Activated naive CD4-positive, alpha-beta T cell treated with anti-CD3 and anti-CD28 coated beads, Interleukin-2, amount 10 ng/mL, durations not matched to agents 7 days and 5 days (primary cell): ENCODE data around the gene LGALS3.

ENCODE experiments used
- CTCF ChIA-PET: fragments of 350-600 bp; sonication (Branson Sonifier 250); formaldehyde crosslinking; loops from one replicate; lab custom pipeline; 2021; ENCODE audit warnings: antibody characterized with exemption; lab: Charles Lee
- DNase-seq: peaks from one replicate; pipeline ENCODE4 v3.0.0-alpha.2; 2020
- H3K27ac Mint-ChIP-seq: one replicate; pipeline ENCODE4 v1.8.0; 2021; ENCODE audit warnings: mild to moderate bottlenecking, moderate library complexity, mixed read lengths
- H3K27me3 Mint-ChIP-seq: one replicate; pipeline ENCODE4 v1.8.0; 2021; ENCODE audit warnings: mild to moderate bottlenecking, mixed read lengths
- H3K36me3 Mint-ChIP-seq: one replicate; pipeline ENCODE4 v1.8.0; 2021; ENCODE audit warnings: mixed read lengths
- H3K4me1 Mint-ChIP-seq: one replicate; pipeline ENCODE4 v1.8.0; 2021; ENCODE audit warnings: mixed read lengths
- H3K4me3 Mint-ChIP-seq: one replicate; pipeline ENCODE4 v1.8.0; 2021; ENCODE audit warnings: mild to moderate bottlenecking, moderate library complexity, mixed read lengths
- H3K9me3 Mint-ChIP-seq: one replicate; pipeline ENCODE4 v1.8.0; 2021; ENCODE audit warnings: mixed read lengths

Gene LGALS3

GRCh38 chr14:55153951-55154350, 24.9 kb downstream of the LGALS3 start:
- Mint-ChIP-seq H3K27ac (no peak overlapping the region), H3K36me3 (peaks cover 68% of the 10 kb centered on the region), H3K9me3 (no peaks in the 10 kb centered on the region), H3K4me1 (peaks cover 2% of the 10 kb centered on the region), H3K4me3 (no peak overlapping the region), H3K27me3 (no peaks in the 10 kb centered on the region)
- CTCF ChIA-PET = no interaction called here
- DNase-seq = no peak

- Mint-ChIP-seq H3K9me3 (no peaks in the 10 kb centered on the region), H3K27ac (no peak overlapping the region), H3K27me3 (no peaks in the 10 kb centered on the region), H3K4me3 (no peak overlapping the region), H3K4me1 (peaks cover 7% of the 10 kb centered on the region), H3K36me3 (peaks cover 59% of the 10 kb centered on the region)
- no peak for DNase-seq
- CTCF ChIA-PET = interaction anchor here (1.6 to 1.8 kb wide), 2 partner anchors 67 to 70 kb away, joined by 5 to 8 read pairs; no protein-coding TSS in a partner anchor
Observed at GRCh38 chr14:55157080-55157479, 28.0 kb downstream of the LGALS3 start.

- no peak overlapping the region for H3K4me3 Mint-ChIP-seq
- CTCF ChIA-PET = interaction anchor here (0.8 to 3.1 kb wide), 4 partner anchors 40 to 70 kb away, joined by 3 to 35 read pairs (median 6); no protein-coding TSS in a partner anchor
- peak overlapping the region; percentile 33 for H3K27ac Mint-ChIP-seq
- H3K9me3 Mint-ChIP-seq = no peaks in the 10 kb centered on the region
- no peaks in the 10 kb centered on the region for H3K27me3 Mint-ChIP-seq
- H3K36me3 Mint-ChIP-seq = peaks cover 61% of the 10 kb centered on the region
- no peak for DNase-seq
- peaks cover 7% of the 10 kb centered on the region for H3K4me1 Mint-ChIP-seq
Observed at GRCh38 chr14:55158412-55158811, 29.4 kb downstream of the LGALS3 start.

GRCh38 chr14:55160989-55161388, 31.9 kb downstream of the LGALS3 start:
- H3K27me3 Mint-ChIP-seq = no peaks in the 10 kb centered on the region
- peaks cover 15% of the 10 kb centered on the region for H3K4me1 Mint-ChIP-seq
- no peak overlapping the region for H3K27ac Mint-ChIP-seq
- DNase-seq = no peak
- peaks cover 56% of the 10 kb centered on the region for H3K36me3 Mint-ChIP-seq
- CTCF ChIA-PET = interaction anchor here (0.6 to 3.1 kb wide), 13 partner anchors 19 to 249 kb away, joined by 3 to 35 read pairs (median 3); no protein-coding TSS in a partner anchor
- no peak overlapping the region for H3K4me3 Mint-ChIP-seq
- no peaks in the 10 kb centered on the region for H3K9me3 Mint-ChIP-seq

- Mint-ChIP-seq H3K4me1 (no peaks in the 10 kb centered on the region), H3K27me3 (no peaks in the 10 kb centered on the region), H3K27ac (no peak overlapping the region), H3K36me3 (peaks cover 46% of the 10 kb centered on the region), H3K4me3 (no peak overlapping the region), H3K9me3 (no peaks in the 10 kb centered on the region)
- no peak for DNase-seq
- CTCF ChIA-PET = no interaction called here
Observed at GRCh38 chr14:55170526-55170925, 41.5 kb downstream of the LGALS3 start.

- H3K4me1 Mint-ChIP-seq = peaks cover 6% of the 10 kb centered on the region
Observed at GRCh38 chr14:55180006-55180405, 51.0 kb downstream of the LGALS3 start.

GRCh38 chr14:55180434-55180833, 51.4 kb downstream of the LGALS3 start:
- H3K36me3 Mint-ChIP-seq = peaks cover 55% of the 10 kb centered on the region
- no peak overlapping the region for H3K4me3 Mint-ChIP-seq
- CTCF ChIA-PET = interaction anchor here (1.2 kb wide), 1 partner anchor 9 kb away, joined by 3 read pairs; no protein-coding TSS in a partner anchor
- no peaks in the 10 kb centered on the region for H3K27me3 Mint-ChIP-seq
- DNase-seq = no peak
- H3K4me1 Mint-ChIP-seq = peaks cover 6% of the 10 kb centered on the region
- H3K9me3 Mint-ChIP-seq = no peaks in the 10 kb centered on the region
- H3K27ac Mint-ChIP-seq = peak overlapping the region; percentile 52

More at GRCh38 chr14:55180006-55180405, 51.0 kb downstream of the LGALS3 start:
- no peaks in the 10 kb centered on the region for H3K9me3 Mint-ChIP-seq
- H3K27ac Mint-ChIP-seq = no peak overlapping the region
- CTCF ChIA-PET = interaction anchor here (1.2 kb wide), 1 partner anchor 9 kb away, joined by 3 read pairs; no protein-coding TSS in a partner anchor
- peaks cover 55% of the 10 kb centered on the region for H3K36me3 Mint-ChIP-seq
- no peak overlapping the region for H3K4me3 Mint-ChIP-seq
- no peak for DNase-seq
- H3K27me3 Mint-ChIP-seq = no peaks in the 10 kb centered on the region

GRCh38 chr14:55188686-55189295, 59.7 kb downstream of the LGALS3 start:
- Mint-ChIP-seq H3K36me3 (peaks cover 39% of the 10 kb centered on the region), H3K4me3 (peak overlapping the region; percentile 99), H3K27me3 (no peaks in the 10 kb centered on the region), H3K27ac (no peak overlapping the region), H3K4me1 (peaks cover 46% of the 10 kb centered on the region), H3K9me3 (no peaks in the 10 kb centered on the region)
- CTCF ChIA-PET = interaction anchor here (1.0 kb wide), 1 partner anchor 166 kb away, joined by 3 read pairs; no protein-coding TSS in a partner anchor
- DNase-seq = no peak

- Mint-ChIP-seq H3K27ac (peak overlapping the region; percentile 93), H3K9me3 (no peaks in the 10 kb centered on the region)
- DNase-seq = no peak
Observed at GRCh38 chr14:55190906-55191202, 61.8 kb downstream of the LGALS3 start.

GRCh38 chr14:55191203-55192053, 62.4 kb downstream of the LGALS3 start, which contains the start of gene DLGAP5:
DLGAP5 (minus strand) TSS chr14:55191585; CDS start chr14:55189179, 2,406 bp downstream.
- Mint-ChIP-seq H3K27me3 (peaks cover 5% of the 10 kb centered on the region), H3K4me1 (peaks cover 44% of the 10 kb centered on the region), H3K36me3 (peaks cover 32% of the 10 kb centered on the region), H3K4me3 (peak within 1 kb of the TSS; percentile 99), H3K27ac (peak within 1 kb of the TSS; percentile 93), H3K9me3 (no peaks in the 10 kb centered on the region)
- CTCF ChIA-PET = interaction anchor here (0.7 to 1.1 kb wide), 3 partner anchors 140 to 384 kb away, joined by 3 to 5 read pairs (median 4); partner anchors contain the start of gene MAPK1IP1L
- DNase-seq = peak; percentile 96

More at GRCh38 chr14:55190906-55191202, 61.8 kb downstream of the LGALS3 start:
- Mint-ChIP-seq H3K4me1 (peaks cover 46% of the 10 kb centered on the region), H3K4me3 (peak overlapping the region; percentile 99), H3K36me3 (peaks cover 33% of the 10 kb centered on the region), H3K27me3 (peaks cover 5% of the 10 kb centered on the region)
- CTCF ChIA-PET = interaction anchor here (0.9 to 1.1 kb wide), 3 partner anchors 140 to 624 kb away, joined by 3 to 5 read pairs (median 4); partner anchors contain the start of genes MAPK1IP1L and SAMD4A

- peaks cover 44% of the 10 kb centered on the region for H3K4me1 Mint-ChIP-seq
- peak overlapping the region; percentile 1 for H3K27ac Mint-ChIP-seq
- peaks cover 26% of the 10 kb centered on the region for H3K36me3 Mint-ChIP-seq
Observed at GRCh38 chr14:55192054-55192621, 63.1 kb downstream of the LGALS3 start.

GRCh38 chr14:55194656-55195355, 65.8 kb downstream of the LGALS3 start:
- Mint-ChIP-seq H3K36me3 (peaks cover 7% of the 10 kb centered on the region), H3K4me1 (peaks cover 24% of the 10 kb centered on the region), H3K9me3 (no peaks in the 10 kb centered on the region), H3K27ac (no peak overlapping the region), H3K27me3 (peaks cover 22% of the 10 kb centered on the region), H3K4me3 (no peak overlapping the region)
- no peak for DNase-seq
- CTCF ChIA-PET = interaction anchor here (0.8 kb wide), 1 partner anchor 76 kb away, joined by 3 read pairs; no protein-coding TSS in a partner anchor

More at GRCh38 chr14:55192054-55192621, 63.1 kb downstream of the LGALS3 start:
- Mint-ChIP-seq H3K4me3 (peak overlapping the region; percentile 99), H3K9me3 (no peaks in the 10 kb centered on the region), H3K27me3 (peaks cover 9% of the 10 kb centered on the region)
- CTCF ChIA-PET = interaction anchor here (0.7 to 1.3 kb wide), 2 partner anchors 10 to 385 kb away, joined by 3 to 4 read pairs; no protein-coding TSS in a partner anchor
- no peak for DNase-seq
